ENCODE results near the gene MTUS2. TPM values are rescaled to one million over a fixed set of nuclear protein-coding genes. Genes with fewer than 3 reads are reported as not detected.

The MTUS2 gene
- total and polyA plus RNA-seq, 2 donors (not counting 1 experiment from before 2014, with no cell fraction given) = 0.06 TPM; not detected in 1

- DNase-seq (ENCODE audit: low read depth in 2 of 2) = no peak
- no peaks in the 10 kb centered on the region for H3K79me2 ChIP-seq (ENCODE audit: control insufficient read depth, insufficient read depth, low read length)
- H3K27me3 ChIP-seq (ENCODE audit: control insufficient read depth, insufficient read depth, low read length) = no peaks in the 10 kb centered on the region
- H3K36me3 ChIP-seq (ENCODE audit: control insufficient read depth, insufficient read depth, low read length) = no peaks in the 10 kb centered on the region
- H3K4me1 ChIP-seq (ENCODE audit: control insufficient read depth, extremely low read depth, insufficient read depth, low read length) = no peaks in the 10 kb centered on the region
- no peak overlapping the region for H3K4me3 ChIP-seq (replicated peaks in 1 of 4; ENCODE audit: control extremely low read depth in 1 of 4, insufficient read depth in 1 of 4, low read depth in 3 of 4, low read length in 4 of 4)
- no peak overlapping the region for H3K4me2 ChIP-seq (ENCODE audit: extremely low read depth, insufficient read depth, low read length)
- H3K9ac ChIP-seq (ENCODE audit: insufficient read depth, low read length) = no peak overlapping the region
- TF ChIP-seq EZH2 (IDR thresholded peaks at IDR 0.05; ENCODE audit: low read length, missing control alignments) = no peak
- TF ChIP-seq CTCF (conservative IDR thresholded peaks at IDR 0.05 in 1 of 2, IDR thresholded peaks at IDR 0.05 in 1 of 2; ENCODE audit: low read depth in 1 of 2, low read length in 2 of 2) = no peak
- H3K27ac ChIP-seq (ENCODE audit: insufficient read depth, low read length) = no peak overlapping the region
- no peak overlapping the region for H2AFZ ChIP-seq (ENCODE audit: low read length)
- H4K20me1 ChIP-seq (ENCODE audit: control insufficient read depth, extremely low read depth, insufficient read depth, low read length) = no peaks in the 10 kb centered on the region
- no peaks in the 10 kb centered on the region for H3K9me3 ChIP-seq (ENCODE audit: control insufficient read depth, insufficient read depth, low read depth, low read length)
These were observed 36.1 kb downstream of the MTUS2 start for GRCh38 chr13:28856287-28856686.

GRCh38 chr13:28859069-28859468 lies 38.9 kb downstream of the MTUS2 start:
- H3K36me3 ChIP-seq (ENCODE audit: control insufficient read depth, insufficient read depth, low read length) = no peaks in the 10 kb centered on the region
- H3K27me3 ChIP-seq (ENCODE audit: control insufficient read depth, insufficient read depth, low read length) = no peaks in the 10 kb centered on the region
- H4K20me1 ChIP-seq (ENCODE audit: control insufficient read depth, extremely low read depth, insufficient read depth, low read length) = no peaks in the 10 kb centered on the region
- H3K9ac ChIP-seq (ENCODE audit: insufficient read depth, low read length) = no peak overlapping the region
- H3K4me1 ChIP-seq (ENCODE audit: control insufficient read depth, extremely low read depth, insufficient read depth, low read length) = no peaks in the 10 kb centered on the region
- no peak overlapping the region for H3K4me3 ChIP-seq (replicated peaks in 1 of 4; ENCODE audit: control extremely low read depth in 1 of 4, insufficient read depth in 1 of 4, low read depth in 3 of 4, low read length in 4 of 4)
- no peak for DNase-seq (ENCODE audit: low read depth in 2 of 2)
- H2AFZ ChIP-seq (ENCODE audit: low read length) = no peak overlapping the region
- no peak overlapping the region for H3K27ac ChIP-seq (ENCODE audit: insufficient read depth, low read length)
- H3K9me3 ChIP-seq (ENCODE audit: control insufficient read depth, insufficient read depth, low read depth, low read length) = no peaks in the 10 kb centered on the region
- H3K4me2 ChIP-seq (ENCODE audit: extremely low read depth, insufficient read depth, low read length) = no peak overlapping the region
- H3K79me2 ChIP-seq (ENCODE audit: control insufficient read depth, insufficient read depth, low read length) = no peaks in the 10 kb centered on the region
- TF ChIP-seq CTCF (conservative IDR thresholded peaks at IDR 0.05 in 1 of 2, IDR thresholded peaks at IDR 0.05 in 1 of 2; ENCODE audit: low read depth in 1 of 2, low read length in 2 of 2) (no peak), EZH2 (IDR thresholded peaks at IDR 0.05; ENCODE audit: low read length, missing control alignments) (no peak)

- no peaks in the 10 kb centered on the region for H3K9me3 ChIP-seq (ENCODE audit: control insufficient read depth, insufficient read depth, low read depth, low read length)
- no peak overlapping the region for H2AFZ ChIP-seq (ENCODE audit: low read length)
- DNase-seq (ENCODE audit: low read depth in 2 of 2) = no peak
- H3K27ac ChIP-seq (ENCODE audit: insufficient read depth, low read length) = no peak overlapping the region
- TF ChIP-seq EZH2 (IDR thresholded peaks at IDR 0.05; ENCODE audit: low read length, missing control alignments) (no peak), CTCF (conservative IDR thresholded peaks at IDR 0.05 in 1 of 2, IDR thresholded peaks at IDR 0.05 in 1 of 2; ENCODE audit: low read depth in 1 of 2, low read length in 2 of 2) (no peak)
- no peaks in the 10 kb centered on the region for H3K4me1 ChIP-seq (ENCODE audit: control insufficient read depth, extremely low read depth, insufficient read depth, low read length)
- no peak overlapping the region for H3K9ac ChIP-seq (ENCODE audit: insufficient read depth, low read length)
- H3K27me3 ChIP-seq (ENCODE audit: control insufficient read depth, insufficient read depth, low read length) = no peaks in the 10 kb centered on the region
- no peaks in the 10 kb centered on the region for H3K79me2 ChIP-seq (ENCODE audit: control insufficient read depth, insufficient read depth, low read length)
- H3K4me3 ChIP-seq (replicated peaks in 1 of 4; ENCODE audit: control extremely low read depth in 1 of 4, insufficient read depth in 1 of 4, low read depth in 3 of 4, low read length in 4 of 4) = no peak overlapping the region
- no peaks in the 10 kb centered on the region for H3K36me3 ChIP-seq (ENCODE audit: control insufficient read depth, insufficient read depth, low read length)
- no peaks in the 10 kb centered on the region for H4K20me1 ChIP-seq (ENCODE audit: control insufficient read depth, extremely low read depth, insufficient read depth, low read length)
- H3K4me2 ChIP-seq (ENCODE audit: extremely low read depth, insufficient read depth, low read length) = no peak overlapping the region
These were observed 39.6 kb downstream of the MTUS2 start for GRCh38 chr13:28859717-28860116.
